ENCODE measurements around the gene TULP3.

GRCh38 chr12:2936301-2936700 is 45.6 kb downstream of the TULP3 start:
- TF ChIP-seq CTCF (conservative IDR thresholded peaks at IDR 0.05), result no peak
- no peak for TF ChIP-seq EZH2 (IDR thresholded peaks at IDR 0.05; ENCODE audit: low read depth)

All from PC-9 (cell line).